HepG2 (cell line): ENCODE measurements around the gene PMAIP1. TPM values are rescaled to one million over a fixed set of nuclear protein-coding genes. Genes with fewer than 3 reads are reported as not detected.

Experiments
- ATAC-seq: fragments of 200-7000 bp; cut with Tn5 transposase; 3 replicates; pipeline ENCODE4 v1.9.1; 2020; ENCODE audit warnings: mild to moderate bottlenecking, moderate library complexity
- BruUV-seq: library from RNA; stranded (reverse); fragments of 400-500 nt; replicated peaks from 2 replicates; lab custom pipeline; 2021; lab: Mats Ljungman, UMichigan
- CTCF ChIA-PET: fragments of 300-600 bp; formaldehyde crosslinking; extraction: SDS; loops from one replicate; lab custom pipeline; 2021; ENCODE audit warnings: low total read pairs, inconsistent platforms, low intra/inter-chr PET ratio; lab: Yijun Ruan, JAX
- POLR2A ChIA-PET: fragments of 350-600 bp; sonication (Branson Sonifier 250); formaldehyde crosslinking; loops from one replicate; lab custom pipeline; 2020; ENCODE audit warnings: antibody characterized with exemption, inconsistent platforms; lab: Yijun Ruan, JAX
- DNase-seq: peaks from one replicate; pipeline ENCODE4 v3.0.0-alpha.2; 2015; ENCODE audit warnings: low spot score
- FAIRE-seq: peaks from 3 replicates; lab custom pipeline; 2011; peaks lifted over from hg19 to GRCh38; lab: Jason Lieb, UNC
- H2AFZ ChIP-seq: one replicate; pipeline ENCODE4 v1.6.1; 2011; ENCODE audit warnings: low read length, inconsistent platforms
- H3K27ac ChIP-seq: fragments of 300-600 bp; 3 replicates; pipeline ENCODE4 v1.8.0; 2011; ENCODE audit warnings: mixed run types, mild to moderate bottlenecking, mixed read lengths, low read length, inconsistent platforms; ENCODE audit not compliant: insufficient read depth; ENCODE audit errors: extremely low read length
- H3K27me3 ChIP-seq, 2 experiments: fragments of 200-600 bp in 1 of 2; 2 replicates in 1 of 2; 3 replicates in 1 of 2; pipeline versions ENCODE4 v1.6.0 to v1.8.0; 2011; ENCODE audit warnings: low read length in 2 of 2, mild to moderate bottlenecking in 2 of 2, moderate library complexity in 2 of 2, inconsistent platforms in 1 of 2; ENCODE audit not compliant: insufficient read depth in 2 of 2, control insufficient read depth in 1 of 2
- H3K36me3 ChIP-seq, 2 experiments: fragments of 200-600 bp in 1 of 2; replicated peaks in 1 of 2; 2 replicates in 1 of 2; 3 replicates in 1 of 2; pipeline versions ENCODE4 v1.5.1 to v1.8.0; 2011; ENCODE audit warnings: low read length in 2 of 2, inconsistent platforms in 1 of 2; ENCODE audit not compliant: insufficient read depth in 2 of 2, control insufficient read depth in 1 of 2
- H3K4me1 ChIP-seq: 2 replicates; pipeline ENCODE4 v1.5.1; 2012; ENCODE audit warnings: low read length, inconsistent platforms; ENCODE audit not compliant: insufficient read depth
- H3K4me2 ChIP-seq: 2 replicates; pipeline ENCODE4 v1.6.0; 2011; ENCODE audit warnings: low read depth, low read length, inconsistent platforms
- H3K4me3 ChIP-seq, 3 experiments: fragments of 200-600 bp in 1 of 3; sonication (generic), shearing (Covaris generic) in 1 of 3; replicated peaks in 1 of 3; 2 replicates each; pipeline ENCODE4 v1.5.1; 2011 to 2016; ENCODE audit warnings: low read length in 3 of 3, inconsistent platforms in 2 of 3, low read depth in 2 of 3, mild to moderate bottlenecking in 2 of 3, control low read depth in 1 of 3, mixed read lengths in 1 of 3; ENCODE audit not compliant: insufficient read depth in 1 of 3
- H3K79me2 ChIP-seq: one replicate; pipeline ENCODE4 v1.6.1; 2011; ENCODE audit warnings: low read length, inconsistent platforms; ENCODE audit not compliant: insufficient read depth
- H3K9ac ChIP-seq: 2 replicates; pipeline ENCODE4 v1.6.0; 2011; ENCODE audit warnings: mild to moderate bottlenecking, low read depth, low read length, inconsistent platforms; ENCODE audit not compliant: insufficient read depth
- H3K9me3 ChIP-seq: 2 replicates; pipeline ENCODE4 v1.5.1; 2012; ENCODE audit warnings: mild to moderate bottlenecking, low read length
- H4K20me1 ChIP-seq: 2 replicates; pipeline ENCODE4 v1.6.0; 2011; ENCODE audit warnings: inconsistent platforms, mild to moderate bottlenecking, low read length, moderate library complexity; ENCODE audit not compliant: insufficient read depth
- FOXA1 ChIP-seq, 2 experiments: fragments of 450-650 bp in 1 of 2; sonication (generic) in 1 of 2; formaldehyde crosslinking in 1 of 2; IDR thresholded peaks; 2 replicates each; pipeline versions ENCODE4 v1.4.0 to v1.6.1; 2016 to 2020; ENCODE audit warnings: missing genetic modification reagents in 1 of 2
- JDP2 ChIP-seq: sonication (generic); formaldehyde crosslinking; IDR thresholded peaks from 2 replicates; pipeline ENCODE4 v1.8.1; 2022; ENCODE audit warnings: missing genetic modification reagents, borderline replicate concordance
- JUND ChIP-seq: sonication (generic); formaldehyde crosslinking; IDR thresholded peaks from 2 replicates; pipeline ENCODE4 v1.8.0; 2022; ENCODE audit warnings: mild to moderate bottlenecking, missing genetic modification reagents
- MLXIP ChIP-seq: sonication (generic); formaldehyde crosslinking; IDR thresholded peaks from 2 replicates; pipeline ENCODE4 v1.9.0; 2021; ENCODE audit warnings: missing genetic modification reagents, borderline replicate concordance
- POLR2AphosphoS2 ChIP-seq: IDR thresholded peaks from 2 replicates; pipeline ENCODE4 v1.6.1; 2011; ENCODE audit warnings: low read depth, low read length, improper control_type of control experiment
- TBX3 ChIP-seq: fragments of 450-650 bp; IDR thresholded peaks from 2 replicates; pipeline ENCODE4 v1.6.1; 2017; ENCODE audit warnings: antibody characterized with exemption, mild to moderate bottlenecking, inconsistent platforms, borderline replicate concordance
- TCF7L2 ChIP-seq: IDR thresholded peaks from 2 replicates; pipeline ENCODE4 v1.6.1; 2011; ENCODE audit warnings: mild to moderate bottlenecking, low read depth, low read length, moderate library complexity
- TOPORS ChIP-seq: sonication (generic); formaldehyde crosslinking; IDR thresholded peaks from 2 replicates; pipeline ENCODE4 v1.8.0; 2023; ENCODE audit warnings: mild to moderate bottlenecking, missing genetic modification reagents
- ZNF674 ChIP-seq: sonication (generic); formaldehyde crosslinking; IDR thresholded peaks from 2 replicates; pipeline ENCODE4 v1.5.0; 2020; ENCODE audit warnings: low read depth, mild to moderate bottlenecking, missing genetic modification reagents
- ZNF772 ChIP-seq: sonication (generic); formaldehyde crosslinking; IDR thresholded peaks from 2 replicates; pipeline ENCODE4 v1.5.0; 2020; ENCODE audit warnings: mild to moderate bottlenecking, missing genetic modification reagents
- ZNF883 ChIP-seq: sonication (generic); formaldehyde crosslinking; IDR thresholded peaks from 2 replicates; pipeline ENCODE4 v1.5.1; 2020; ENCODE audit warnings: mild to moderate bottlenecking, missing genetic modification reagents; ENCODE audit errors: not compliant biosample characterization
- WGBS: methylation state at CpG from one replicate; pipeline ENCODE4 v1.1.6; 2017; ENCODE audit warnings: low lambda C conversion rate; 5-methylcytosine and 5-hydroxymethylcytosine counted together
- in situ Hi-C: cut with HindIII; loops from 2 replicates; pipeline ENCODE4 v1.10.0; 2017; ENCODE audit warnings: low pct_unique_long_range_greater_than_20kb; ENCODE audit not compliant: extremely low pct_ligation_motif_present
- intact Hi-C: fragments of 100-400 bp; cut with micrococcal nuclease; formaldehyde crosslinking; loops from one replicate; pipeline ENCODE4 v1.10.0; 2022; ENCODE audit not compliant: unreplicated experiment
- polyA plus RNA-seq, 8 experiments: library from polyadenylated mRNA; depleted of rRNA in 3 of 8; stranded (reverse) in 7 of 8; unstranded in 1 of 8; fragments of >200 nt; fragmentation: Illumina TruSeq in 4 of 8; extraction: Trizol in 4 of 8; gene quantifications; 2 replicates each; pipeline versions ENCODE4 v1.2.1 to v1.2.3, GENCODE V29; 2011 to 2016; ENCODE audit warnings: low read depth in 4 of 8, missing spikeins in 1 of 8, mixed read lengths in 1 of 8; ENCODE audit not compliant: insufficient read depth in 1 of 8
- total RNA-seq, 5 experiments: library from RNA; depleted of rRNA; stranded (reverse); fragments of >200 nt; fragmentation: Illumina TruSeq; extraction: Trizol; gene quantifications; 2 replicates each; pipeline ENCODE4 v1.2.3, GENCODE V29; 2016; ENCODE audit warnings: low read depth in 1 of 5
- TF ChIP-seq, protein P1 (sequence below): sonication (generic); formaldehyde crosslinking; IDR thresholded peaks from 2 replicates; pipeline ENCODE4 v1.5.0; 2020; ENCODE audit warnings: missing genetic modification reagents
- TF ChIP-seq, protein P2 (sequence below): sonication (generic); formaldehyde crosslinking; IDR thresholded peaks from 2 replicates; pipeline ENCODE4 v1.4.0; 2020; ENCODE audit warnings: missing genetic modification reagents

Gene PMAIP1
- total and polyA plus RNA-seq, 2 of the 13 experiments (the other 11 are each of a cell fraction or from before 2014, with no cell fraction given): 1.5 to 1.7 TPM

- Histone ChIP-seq H3K9ac (no peak overlapping the region), H3K79me2 (no peaks in the 10 kb centered on the region), H3K9me3 (no peaks in the 10 kb centered on the region), H3K4me3 (no peak overlapping the region), H3K27ac (no peak overlapping the region), H3K36me3 (no peaks in the 10 kb centered on the region), H3K4me2 (no peak overlapping the region), H4K20me1 (no peaks in the 10 kb centered on the region), H3K27me3 (peaks cover 0 to 8% of the 10 kb centered on the region in 2 experiments; a peak in 1 of 5 replicates), H3K4me1 (no peaks in the 10 kb centered on the region), H2AFZ (no peak overlapping the region)
- DNase-seq (no peak), FAIRE-seq (no peak), ATAC-seq (no peak)
- intact Hi-C loops (no loop called here), in situ Hi-C loops (no loop called here)
- BruUV-seq: no TSS peak
- CTCF ChIA-PET: no interaction called here
- TF ChIP-seq, protein P1, sequence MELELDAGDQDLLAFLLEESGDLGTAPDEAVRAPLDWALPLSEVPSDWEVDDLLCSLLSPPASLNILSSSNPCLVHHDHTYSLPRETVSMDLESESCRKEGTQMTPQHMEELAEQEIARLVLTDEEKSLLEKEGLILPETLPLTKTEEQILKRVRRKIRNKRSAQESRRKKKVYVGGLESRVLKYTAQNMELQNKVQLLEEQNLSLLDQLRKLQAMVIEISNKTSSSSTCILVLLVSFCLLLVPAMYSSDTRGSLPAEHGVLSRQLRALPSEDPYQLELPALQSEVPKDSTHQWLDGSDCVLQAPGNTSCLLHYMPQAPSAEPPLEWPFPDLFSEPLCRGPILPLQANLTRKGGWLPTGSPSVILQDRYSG (CRISPR knock-in tag): no peak
- no peak for TF ChIP-seq MLXIP (CRISPR knock-in tag)
- no peak for TF ChIP-seq JUND (CRISPR knock-in tag)
- TF ChIP-seq POLR2AphosphoS2: no peak
- TF ChIP-seq ZNF883 (CRISPR knock-in tag): no peak
- TF ChIP-seq TOPORS (CRISPR knock-in tag): no peak
- TF ChIP-seq, protein P2, sequence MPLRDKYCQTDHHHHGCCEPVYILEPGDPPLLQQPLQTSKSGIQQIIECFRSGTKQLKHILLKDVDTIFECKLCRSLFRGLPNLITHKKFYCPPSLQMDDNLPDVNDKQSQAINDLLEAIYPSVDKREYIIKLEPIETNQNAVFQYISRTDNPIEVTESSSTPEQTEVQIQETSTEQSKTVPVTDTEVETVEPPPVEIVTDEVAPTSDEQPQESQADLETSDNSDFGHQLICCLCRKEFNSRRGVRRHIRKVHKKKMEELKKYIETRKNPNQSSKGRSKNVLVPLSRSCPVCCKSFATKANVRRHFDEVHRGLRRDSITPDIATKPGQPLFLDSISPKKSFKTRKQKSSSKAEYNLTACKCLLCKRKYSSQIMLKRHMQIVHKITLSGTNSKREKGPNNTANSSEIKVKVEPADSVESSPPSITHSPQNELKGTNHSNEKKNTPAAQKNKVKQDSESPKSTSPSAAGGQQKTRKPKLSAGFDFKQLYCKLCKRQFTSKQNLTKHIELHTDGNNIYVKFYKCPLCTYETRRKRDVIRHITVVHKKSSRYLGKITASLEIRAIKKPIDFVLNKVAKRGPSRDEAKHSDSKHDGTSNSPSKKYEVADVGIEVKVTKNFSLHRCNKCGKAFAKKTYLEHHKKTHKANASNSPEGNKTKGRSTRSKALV (CRISPR knock-in tag): no peak
- no peak for TF ChIP-seq TCF7L2
- TF ChIP-seq FOXA1 (IDR thresholded peaks at IDR 0.05): no peak
- TF ChIP-seq FOXA1 (CRISPR knock-in tag; IDR thresholded peaks at IDR 0.05): no peak
- no peak for TF ChIP-seq ZNF772 (CRISPR knock-in tag)
- TF ChIP-seq JDP2 (CRISPR knock-in tag): no peak
- no peak for TF ChIP-seq ZNF674 (CRISPR knock-in tag)
- no peak for TF ChIP-seq TBX3
- 9% methylated on average over 7 of the region's 7 CpGs for WGBS
- POLR2A ChIA-PET: no interaction called here
Observed at GRCh38 chr18:59908799-59909198, 9.0 kb downstream of the PMAIP1 start.
